Measurements from ENCODE around the gene NLRP6. TPM values are rescaled to one million over a fixed set of nuclear protein-coding genes. Genes with fewer than 3 reads are reported as not detected.

The NLRP6 gene
- polyA plus RNA-seq, 2 of the 4 experiments (the other 2 are of a cell fraction): 0.03 TPM; not detected in 1

- ATAC-seq (no peak), FAIRE-seq (no peak), DNase-seq (ENCODE audit: low read depth in 1 of 2, low spot score in 1 of 2) (no peak)
- Histone ChIP-seq H3K9me3 (no peaks in the 10 kb centered on the region), H3K4me2 (no peak overlapping the region), H3K4me1 (peaks cover 5% of the 10 kb centered on the region; the same call in 1 of the 3 replicates), H3K4me3 (no peak overlapping the region), H3K27ac (no peak overlapping the region)
- TF ChIP-seq TP53 (CRISPR knock-in tag; IDR thresholded peaks at IDR 0.05) (no peak), USF2 (IDR thresholded peaks at IDR 0.05) (no peak), ELK1 (IDR thresholded peaks at IDR 0.05; ENCODE audit: low read depth, low read length) (no peak), HOXB13 (CRISPR knock-in tag; IDR thresholded peaks at IDR 0.05; ENCODE audit: low read depth) (no peak), ZNF302 (CRISPR knock-in tag; IDR thresholded peaks at IDR 0.05) (no peak), HEYL (CRISPR knock-in tag; IDR thresholded peaks at IDR 0.05) (no peak), BHLHE40 (IDR thresholded peaks at IDR 0.05; ENCODE audit: low read depth, low read length) (no peak), BCL3 (IDR thresholded peaks at IDR 0.05) (no peak)
- POLR2A ChIA-PET: no interaction called here
- 92% methylated on average over 20 of the region's 29 CpGs for WGBS (ENCODE audit: missing lambda C conversion rate)
- CTCF ChIA-PET: interaction anchor here (0.8 to 8.7 kb wide), 4 partner anchors 9 to 40 kb away, joined by 3 to 49 read pairs (median 4); partner anchors contain the start of gene IFITM2
These were observed 14.3 kb downstream of the NLRP6 start for GRCh38 chr11:292211-293121.

- Histone ChIP-seq H3K27ac (no peak overlapping the region), H3K9me3 (no peaks in the 10 kb centered on the region), H3K4me3 (no peak overlapping the region), H3K4me2 (no peak overlapping the region), H3K4me1 (peaks cover 5% of the 10 kb centered on the region; the same call in 1 of the 3 replicates)
- FAIRE-seq: no peak
- POLR2A ChIA-PET: no interaction called here
- WGBS (ENCODE audit: missing lambda C conversion rate): 87% methylated on average over 14 of the region's 18 CpGs
- CTCF ChIA-PET: interaction anchor here (0.8 to 8.7 kb wide), 3 partner anchors 13 to 41 kb away, joined by 3 to 49 read pairs (median 4); partner anchors contain the start of gene IFITM2
- no peak for DNase-seq (ENCODE audit: low read depth in 1 of 2, low spot score in 1 of 2)
- no peak for ATAC-seq
- TF ChIP-seq ATOH8 (CRISPR knock-in tag; IDR thresholded peaks at IDR 0.05; ENCODE audit: low read depth) (no peak), MAX (IDR thresholded peaks at IDR 0.05) (no peak), HDAC2 (IDR thresholded peaks at IDR 0.05) (no peak), BHLHE40 (IDR thresholded peaks at IDR 0.05; ENCODE audit: low read depth, low read length) (no peak), PBX3 (IDR thresholded peaks at IDR 0.05) (no peak), RCOR1 (IDR thresholded peaks at IDR 0.05; ENCODE audit: low read depth, low read length) (no peak), ZC3H11A (IDR thresholded peaks at IDR 0.05) (no peak), GATA3 (IDR thresholded peaks at IDR 0.05; ENCODE audit: borderline replicate concordance) (no peak), FOXS1 (CRISPR knock-in tag; IDR thresholded peaks at IDR 0.05) (no peak), ZSCAN20 (CRISPR knock-in tag; IDR thresholded peaks at IDR 0.05) (no peak), BCL3 (IDR thresholded peaks at IDR 0.05) (no peak), HES2 (IDR thresholded peaks at IDR 0.05) (no peak), MAZ (IDR thresholded peaks at IDR 0.05; ENCODE audit: borderline replicate concordance, low read depth, low read length) (no peak), NPAS2 (CRISPR knock-in tag; IDR thresholded peaks at IDR 0.05; ENCODE audit: borderline replicate concordance) (no peak)
These were observed 15.2 kb downstream of the NLRP6 start for GRCh38 chr11:293271-293851.

Data from A549 (cell line).